Natural killer cell treated with Interleukin-12 subunit alpha and Interleukin-12 subunit beta and Interleukin-15 and Interleukin-18, amount 100 ng/mL, for 72 hours (primary cell): ENCODE measurements around the gene CLEC20A. TPM values are rescaled to one million over a fixed set of nuclear protein-coding genes. Genes with fewer than 3 reads are reported as not detected.

Source experiments
- total RNA-seq, 2 donors: library from RNA; stranded (reverse); gene quantifications; one replicate each; pipeline ENCODE4 v1.2.3, GENCODE V29; 2022

CLEC20A gene
- total RNA-seq, 2 donors from 2014 or later = not detected

Other genes with a start within 250 kb of the CLEC20A start
- not detected for gene TEX35, start 16.1 kb upstream of the CLEC20A start, total RNA-seq
- gene RALGPS2, start 228.3 kb upstream of the CLEC20A start, total RNA-seq = 1 to 10 TPM; 2.4 to 3.8 TPM